B cell (primary cell): ENCODE measurements around the gene PPP1R12B. TPM values are rescaled to one million over a fixed set of nuclear protein-coding genes. Genes with fewer than 3 reads are reported as not detected.
"Not testable (repeated sequence)": the region's sequence is repeated elsewhere in the genome, so short reads cannot be mapped to it uniquely, and the experiment has no call there.

Experiments
- ATAC-seq: fragments of 200-7000 bp; cut with Tn5 transposase; one replicate; pipeline ENCODE4 v1.10.0; 2021; ENCODE audit warnings: low read depth, mild to moderate bottlenecking, moderate number of reproducible peaks, moderate library complexity
- CTCF ChIA-PET: fragments of 350-600 bp; sonication (Branson Sonifier 250); formaldehyde crosslinking; loops from one replicate; lab custom pipeline; 2021; ENCODE audit warnings: antibody characterized with exemption, inconsistent platforms; lab: Charles Lee
- POLR2A ChIA-PET: fragments of 350-600 bp; sonication (Branson Sonifier 250); formaldehyde crosslinking; loops from one replicate; lab custom pipeline; 2021; ENCODE audit warnings: antibody characterized with exemption; lab: Charles Lee
- DNase-seq: peaks from one replicate; pipeline ENCODE4 v3.0.0; 2013
- H2AFZ ChIP-seq: 2 replicates; pipeline ENCODE4 v1.6.1; 2012; ENCODE audit warnings: mild to moderate bottlenecking, low read depth, low read length; ENCODE audit not compliant: insufficient read depth, poor library complexity, severe bottlenecking
- H3K27ac ChIP-seq, 2 donors: 1 replicate in 1 of 2; 2 replicates in 1 of 2; pipeline ENCODE4 v1.5.1; 2012 to 2013; ENCODE audit warnings: low read length in 2 of 2, mild to moderate bottlenecking in 2 of 2, moderate library complexity in 1 of 2
- H3K27me3 ChIP-seq, 4 experiments: fragments of 200-600 bp in 1 of 4; sonication (generic) in 1 of 4; replicated peaks in 1 of 4; 1 replicate in 2 of 4; 2 replicates in 2 of 4; pipeline versions ENCODE4 v1.6.1 to v1.7.0; 2013 to 2016; ENCODE audit warnings: low read length in 3 of 4, mild to moderate bottlenecking in 2 of 4, mixed read lengths in 1 of 4, moderate library complexity in 1 of 4; ENCODE audit not compliant: insufficient read depth in 4 of 4, control insufficient read depth in 3 of 4; ENCODE audit errors: control extremely low read depth in 1 of 4
- H3K36me3 ChIP-seq, 2 experiments: replicated peaks in 1 of 2; 1 replicate in 1 of 2; 2 replicates in 1 of 2; pipeline versions ENCODE4 v1.6.1 to v1.7.1; 2013; ENCODE audit warnings: low read length in 1 of 2; ENCODE audit not compliant: insufficient read depth in 2 of 2, control insufficient read depth in 1 of 2; ENCODE audit errors: control extremely low read depth in 1 of 2, extremely low read depth in 1 of 2
- H3K4me1 ChIP-seq, 2 donors: fragments of 200-600 bp in 1 of 2; sonication (generic) in 1 of 2; 1 replicate in 1 of 2; 2 replicates in 1 of 2; pipeline versions ENCODE4 v1.5.1 to v1.6.1; 2013 to 2017; ENCODE audit warnings: low read length in 2 of 2; ENCODE audit not compliant: control insufficient read depth in 2 of 2, insufficient read depth in 2 of 2
- H3K4me2 ChIP-seq: replicated peaks from 2 replicates; pipeline ENCODE3; 2012; ENCODE audit warnings: mild to moderate bottlenecking, low read depth, low read length; ENCODE audit not compliant: poor library complexity, severe bottlenecking
- H3K4me3 ChIP-seq, 5 experiments: fragments of 200-600 bp in 1 of 5; sonication (generic) in 1 of 5; 1 replicate in 3 of 5; 2 replicates in 2 of 5; pipeline versions ENCODE4 v1.5.1 to v1.7.0; 2011 to 2016; ENCODE audit warnings: low read length in 4 of 5, mild to moderate bottlenecking in 4 of 5, low read depth in 2 of 5, control low read depth in 1 of 5, moderate library complexity in 1 of 5; ENCODE audit not compliant: insufficient read depth in 1 of 5; ENCODE audit errors: control extremely low read depth in 1 of 5, extremely low read depth in 1 of 5
- H3K79me2 ChIP-seq: fragments of 200-600 bp; sonication (generic); one replicate; pipeline ENCODE4 v1.6.0; 2016; ENCODE audit warnings: low read length; ENCODE audit not compliant: control insufficient read depth, insufficient read depth
- H3K9ac ChIP-seq: fragments of 200-600 bp; sonication (generic); 2 replicates; pipeline ENCODE4 v1.6.1; 2017; ENCODE audit warnings: mild to moderate bottlenecking, low read length, moderate library complexity
- H3K9me3 ChIP-seq, 3 donors: one replicate each; pipeline versions ENCODE4 v1.6.1 to v1.7.1; 2013; ENCODE audit warnings: low read length in 2 of 3; ENCODE audit not compliant: control insufficient read depth in 2 of 3, insufficient read depth in 1 of 3; ENCODE audit errors: control extremely low read depth in 1 of 3
- H4K20me1 ChIP-seq: 2 replicates; pipeline ENCODE4 v1.6.0; 2012; ENCODE audit warnings: mild to moderate bottlenecking, low read length; ENCODE audit not compliant: insufficient read depth, control insufficient read depth, poor library complexity, severe bottlenecking
- H3K27ac Mint-ChIP-seq: one replicate; pipeline ENCODE4 v1.8.0; 2021; ENCODE audit warnings: mixed read lengths
- H3K27me3 Mint-ChIP-seq: one replicate; pipeline ENCODE4 v1.8.0; 2021; ENCODE audit warnings: mixed read lengths
- H3K4me1 Mint-ChIP-seq: one replicate; pipeline ENCODE4 v1.8.0; 2021; ENCODE audit warnings: mixed read lengths
- H3K4me3 Mint-ChIP-seq: one replicate; pipeline ENCODE4 v1.8.0; 2021; ENCODE audit warnings: mixed read lengths
- H3K9me3 Mint-ChIP-seq: one replicate; pipeline ENCODE4 v1.8.0; 2022; ENCODE audit warnings: mixed read lengths; ENCODE audit not compliant: insufficient read depth
- WGBS: methylation state at CpG from one replicate; pipeline ENCODE4 v1.1.5; 2013; ENCODE audit warnings: missing lambda C conversion rate; ENCODE audit not compliant: insufficient coverage; 5-methylcytosine and 5-hydroxymethylcytosine counted together
- intact Hi-C: fragments of 100-400 bp; cut with micrococcal nuclease; formaldehyde crosslinking; loops from one replicate; pipeline ENCODE4 v1.10.0; 2022
- polyA plus RNA-seq: library from polyadenylated mRNA; depleted of rRNA; stranded (reverse); fragments of >200 nt; gene quantifications from 2 replicates; pipeline ENCODE4 v1.2.3, GENCODE V29; 2012
- total RNA-seq, 2 donors: library from RNA; stranded (reverse); fragments of 120-200 nt in 1 of 2; gene quantifications; 1 replicate in 1 of 2; 2 replicates in 1 of 2; pipeline versions ENCODE4 v1.2.3 to v1.2.4, GENCODE V29; 2013 to 2022

The PPP1R12B gene
- total and polyA plus RNA-seq, 2 donors (not counting 1 experiment from before 2014, with no cell fraction given), result 7.1 to 49.6 TPM

DNA sequence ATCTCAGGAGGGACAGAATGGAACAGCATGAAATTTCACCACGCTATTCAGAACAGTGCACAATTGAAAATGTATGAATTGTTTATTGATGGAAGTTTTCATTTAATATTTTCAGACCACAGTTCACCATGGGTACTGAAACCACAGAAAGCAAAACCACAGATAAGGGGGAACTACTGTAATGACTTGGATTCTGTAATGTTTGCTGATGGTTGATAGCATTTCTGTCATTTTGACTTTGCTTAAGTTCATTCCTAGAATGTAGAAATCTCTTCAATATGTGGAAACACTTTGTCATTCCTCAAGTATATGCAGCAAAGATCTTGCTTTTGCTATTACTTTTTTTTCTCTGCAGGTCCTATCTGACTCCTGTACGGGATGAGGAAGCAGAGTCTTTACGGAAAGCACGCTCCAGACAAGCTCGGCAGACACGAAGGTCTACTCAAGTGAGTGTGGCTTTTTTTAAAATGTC is 139.7 kb downstream of the PPP1R12B start:
- no CpG with 5 or more reads among the region's 6 CpGs for WGBS
- Histone ChIP-seq H3K4me3 (peak overlapping the region in 1 of 5 experiments; percentile 29), H3K4me2 (peak overlapping the region; percentile 47), H3K9me3 (peaks cover 0 to 10% (median 0%) of the 10 kb centered on the region in 3 donors), H3K4me1 (peaks cover 32 to 34% of the 10 kb centered on the region in 2 donors)
- CTCF ChIA-PET, result interaction anchor here (1.1 kb wide), 1 partner anchor 13 kb away, joined by 3 read pairs; no protein-coding TSS in a partner anchor
- H2AFZ ChIP-seq, H3K9ac ChIP-seq, H3K36me3 ChIP-seq, H3K27ac ChIP-seq, H4K20me1 ChIP-seq, H3K9me3 Mint-ChIP-seq, H3K79me2 ChIP-seq, ATAC-seq, H3K27ac Mint-ChIP-seq, H3K27me3 ChIP-seq: not testable (repeated sequence)
- peak overlapping the region; percentile 68 for H3K4me3 Mint-ChIP-seq
- H3K4me1 Mint-ChIP-seq, result peaks cover 41% of the 10 kb centered on the region
- POLR2A ChIA-PET, result interaction anchor here (0.7 kb wide), 1 partner anchor 1992 kb away, joined by 4 read pairs; no protein-coding TSS in a partner anchor
- peak; percentile 53 for DNase-seq
- peaks cover 40% of the 10 kb centered on the region for H3K27me3 Mint-ChIP-seq
- intact Hi-C loops, result loop anchor here (5.0 to 10.0 kb wide), 2 partner anchors 79 to 323 kb away; partner anchors contain the start of gene PTPN7

DNA sequence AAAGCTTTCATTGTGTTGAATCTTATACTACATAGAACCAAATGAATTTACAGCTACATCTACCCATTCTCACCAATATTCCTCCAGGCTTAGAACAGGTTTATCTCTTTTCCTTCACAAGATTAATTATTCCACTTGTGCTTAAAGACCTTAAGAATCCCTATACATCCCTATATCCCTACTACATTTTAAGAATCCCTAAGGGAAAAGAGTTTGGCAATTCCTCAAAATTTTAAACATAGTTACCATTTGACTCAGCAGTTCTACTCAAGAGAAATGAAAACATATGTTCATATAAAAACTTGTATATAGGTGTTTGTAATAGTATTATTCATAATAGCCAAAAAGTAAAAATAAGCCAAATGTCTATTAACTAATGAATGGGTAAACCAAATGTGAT is 140.6 kb downstream of the PPP1R12B start:
- peaks cover 32% of the 10 kb centered on the region for H3K4me1 Mint-ChIP-seq
- CTCF ChIA-PET, result interaction anchor here (0.6 to 1.1 kb wide), 2 partner anchors 12 to 111 kb away, joined by 3 read pairs; no protein-coding TSS in a partner anchor
- H3K4me3 ChIP-seq, H2AFZ ChIP-seq, H3K4me3 Mint-ChIP-seq, ATAC-seq, H3K4me2 ChIP-seq, POLR2A ChIA-PET, H3K27ac Mint-ChIP-seq, H3K79me2 ChIP-seq, H4K20me1 ChIP-seq, H3K27ac ChIP-seq, DNase-seq, H3K9ac ChIP-seq, H3K9me3 Mint-ChIP-seq, H3K27me3 ChIP-seq, H3K36me3 ChIP-seq: not testable (repeated sequence)
- intact Hi-C loops, result loop anchor here (5.0 to 10.0 kb wide), 2 partner anchors 78 to 324 kb away; partner anchors contain the start of gene PTPN7
- H3K9me3 ChIP-seq, result peaks cover 0 to 10% (median 0%) of the 10 kb centered on the region in 3 donors
- H3K4me1 ChIP-seq, result peaks cover 26 to 28% of the 10 kb centered on the region in 2 donors
- peaks cover 40% of the 10 kb centered on the region for H3K27me3 Mint-ChIP-seq

DNA sequence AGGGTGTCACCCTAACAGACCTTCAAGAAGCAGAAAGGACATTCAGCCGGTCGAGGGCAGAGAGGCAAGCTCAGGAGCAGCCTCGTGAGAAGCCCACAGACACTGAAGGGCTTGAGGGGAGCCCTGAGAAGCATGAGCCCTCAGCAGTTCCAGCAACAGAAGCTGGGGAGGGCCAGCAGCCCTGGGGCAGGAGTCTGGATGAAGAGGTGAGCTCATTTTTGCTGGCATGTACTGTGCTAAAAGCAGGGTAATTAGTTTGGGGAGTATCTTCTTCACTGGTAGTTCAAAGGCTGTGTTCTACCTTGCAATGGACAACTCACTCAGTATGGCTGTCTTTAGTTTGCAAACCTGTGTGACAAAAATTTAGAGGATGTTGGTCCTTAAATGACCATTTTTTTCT is 144.6 kb downstream of the PPP1R12B start:
- CTCF ChIA-PET, POLR2A ChIA-PET: not testable (repeated sequence)
- WGBS, result 100% methylated on average over 3 of the region's 3 CpGs

More for the DNA sequence above, 144.6 kb downstream of the PPP1R12B start:
- H3K36me3 ChIP-seq, result peaks cover 5 to 16% of the 10 kb centered on the region in 2 experiments
- ATAC-seq, H3K4me3 ChIP-seq, H3K9me3 ChIP-seq, H3K27ac ChIP-seq, H3K4me2 ChIP-seq, H3K9ac ChIP-seq, DNase-seq, H3K4me1 ChIP-seq, H4K20me1 ChIP-seq, H3K27ac Mint-ChIP-seq, H3K79me2 ChIP-seq, H3K27me3 ChIP-seq, H2AFZ ChIP-seq, H3K9me3 Mint-ChIP-seq, intact Hi-C loops, H3K4me3 Mint-ChIP-seq: not testable (repeated sequence)
- Mint-ChIP-seq H3K27me3 (peaks cover 30% of the 10 kb centered on the region), H3K4me1 (peaks cover 10% of the 10 kb centered on the region)
